GM10266 (cell line): ENCODE measurements around the gene DCAF6.

ENCODE experiments used
- DNase-seq: peaks from one replicate; pipeline ENCODE4 v3.0.0; 2012; ENCODE audit errors: extremely low spot score
- CTCF ChIP-seq: IDR thresholded peaks from 2 replicates; pipeline ENCODE4 v1.5.1; 2012; ENCODE audit warnings: mild to moderate bottlenecking, low read depth; ENCODE audit not compliant: control insufficient read depth, insufficient read depth; ENCODE audit errors: missing control alignments

Gene DCAF6

GRCh38 chr1:167981933-167982332 lies 45.5 kb downstream of the DCAF6 start:
- DNase-seq, result no peak
- TF ChIP-seq CTCF, result no peak

GRCh38 chr1:167983797-167984420 lies 47.4 kb downstream of the DCAF6 start:
- TF ChIP-seq CTCF, result no peak
- DNase-seq, result no peak

- no peak for TF ChIP-seq CTCF
- DNase-seq, result no peak
Measured at GRCh38 chr1:167984886-167985489, 48.5 kb downstream of the DCAF6 start.

- TF ChIP-seq CTCF, result no peak
- no peak for DNase-seq
Measured at GRCh38 chr1:167987174-167987573, 50.7 kb downstream of the DCAF6 start.

GRCh38 chr1:167991546-167991945 lies 55.1 kb downstream of the DCAF6 start:
- no peak for DNase-seq
- TF ChIP-seq CTCF, result no peak

GRCh38 chr1:167993720-167994119 lies 57.2 kb downstream of the DCAF6 start:
- no peak for TF ChIP-seq CTCF
- DNase-seq, result no peak

GRCh38 chr1:167994560-167994959 lies 58.1 kb downstream of the DCAF6 start:
- TF ChIP-seq CTCF, result no peak
- no peak for DNase-seq
